AG04449 (cell line): ENCODE data around the gene ZNF407.

Experiments used
- CTCF ChIA-PET: fragments of 350-600 bp; formaldehyde crosslinking; extraction: SDS; loops from one replicate; lab custom pipeline; 2021; ENCODE audit warnings: antibody characterized with exemption; lab: Yijun Ruan, JAX
- POLR2A ChIA-PET: fragments of 400-600, 350-600 bp; formaldehyde crosslinking; extraction: SDS; loops from one replicate; lab custom pipeline; 2020; ENCODE audit warnings: antibody characterized with exemption, inconsistent platforms; lab: Yijun Ruan, JAX
- DNase-seq: peaks from one replicate; pipeline ENCODE4 v3.0.0-alpha.2; 2010; ENCODE audit warnings: low read depth, low spot score
- H3K4me3 ChIP-seq: 2 replicates; pipeline ENCODE4 v1.5.1; 2011; ENCODE audit warnings: low read depth, mild to moderate bottlenecking, control low read depth, low read length
- TF ChIP-seq, protein P1 (sequence below): IDR thresholded peaks from one replicate; pipeline ENCODE4 v1.5.1; 2011; ENCODE audit warnings: mild to moderate bottlenecking, moderate library complexity, low read length, control low read depth, inconsistent platforms; ENCODE audit not compliant: insufficient read depth; ENCODE audit errors: missing control alignments

The ZNF407 gene

DNA sequence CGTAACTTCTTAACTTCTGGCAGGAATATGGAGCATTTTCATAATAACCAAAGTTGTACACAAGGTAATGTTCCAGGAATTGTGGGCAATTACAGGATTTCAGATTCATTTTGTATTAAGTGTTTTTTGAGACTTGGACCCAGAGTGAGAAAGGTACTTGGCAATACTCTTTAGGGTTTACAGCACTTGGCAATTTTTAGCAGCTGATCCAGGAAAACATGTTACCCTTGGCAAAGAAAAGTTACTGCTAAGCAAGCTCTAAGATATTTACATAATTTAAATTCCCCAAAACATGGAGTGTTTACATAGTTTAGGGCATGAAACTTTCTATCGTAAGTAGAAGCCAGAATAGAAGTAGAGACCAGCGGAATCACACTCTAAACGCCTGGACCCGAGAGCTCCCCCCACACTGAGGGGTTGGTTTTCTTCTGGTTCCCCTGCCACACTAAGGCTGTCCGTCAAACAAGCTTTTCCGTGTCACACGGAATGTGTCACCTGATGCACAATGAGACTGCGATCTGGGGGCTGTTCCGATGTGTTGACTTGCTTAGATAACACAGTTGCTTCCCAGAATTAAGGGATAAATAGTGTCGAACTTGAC is 434.1 kb downstream of the ZNF407 start:
- no peak overlapping the region for H3K4me3 ChIP-seq
- DNase-seq = no peak
- TF ChIP-seq, protein P1, sequence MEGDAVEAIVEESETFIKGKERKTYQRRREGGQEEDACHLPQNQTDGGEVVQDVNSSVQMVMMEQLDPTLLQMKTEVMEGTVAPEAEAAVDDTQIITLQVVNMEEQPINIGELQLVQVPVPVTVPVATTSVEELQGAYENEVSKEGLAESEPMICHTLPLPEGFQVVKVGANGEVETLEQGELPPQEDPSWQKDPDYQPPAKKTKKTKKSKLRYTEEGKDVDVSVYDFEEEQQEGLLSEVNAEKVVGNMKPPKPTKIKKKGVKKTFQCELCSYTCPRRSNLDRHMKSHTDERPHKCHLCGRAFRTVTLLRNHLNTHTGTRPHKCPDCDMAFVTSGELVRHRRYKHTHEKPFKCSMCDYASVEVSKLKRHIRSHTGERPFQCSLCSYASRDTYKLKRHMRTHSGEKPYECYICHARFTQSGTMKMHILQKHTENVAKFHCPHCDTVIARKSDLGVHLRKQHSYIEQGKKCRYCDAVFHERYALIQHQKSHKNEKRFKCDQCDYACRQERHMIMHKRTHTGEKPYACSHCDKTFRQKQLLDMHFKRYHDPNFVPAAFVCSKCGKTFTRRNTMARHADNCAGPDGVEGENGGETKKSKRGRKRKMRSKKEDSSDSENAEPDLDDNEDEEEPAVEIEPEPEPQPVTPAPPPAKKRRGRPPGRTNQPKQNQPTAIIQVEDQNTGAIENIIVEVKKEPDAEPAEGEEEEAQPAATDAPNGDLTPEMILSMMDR = no peak
- ChIA-PET CTCF (interaction anchor here (2.0 kb wide), 1 partner anchor 9 kb away, joined by 6 read pairs; no protein-coding TSS in a partner anchor), POLR2A (no interaction called here)

- TF ChIP-seq, protein P1 = no peak
- ChIA-PET CTCF (no interaction called here), POLR2A (no interaction called here)
- no peak for DNase-seq
- no peak overlapping the region for H3K4me3 ChIP-seq
Observed at GRCh38 chr18:75033516-75033915, 435.8 kb downstream of the ZNF407 start.

- no peak overlapping the region for H3K4me3 ChIP-seq
- TF ChIP-seq, protein P1 = no peak
- POLR2A ChIA-PET = no interaction called here
- DNase-seq = no peak
- CTCF ChIA-PET = interaction anchor here (1.2 kb wide), 1 partner anchor 381 kb away, joined by 3 read pairs; no protein-coding TSS in a partner anchor
Observed at GRCh38 chr18:75034937-75035336, 437.3 kb downstream of the ZNF407 start.

GRCh38 chr18:75035928-75036327 is 438.3 kb downstream of the ZNF407 start:
- POLR2A ChIA-PET = no interaction called here
- no peak overlapping the region for H3K4me3 ChIP-seq
- CTCF ChIA-PET = no interaction called here
- no peak for DNase-seq
- TF ChIP-seq, protein P1 = no peak

- TF ChIP-seq, protein P1 = no peak
- ChIA-PET CTCF (no interaction called here), POLR2A (no interaction called here)
- DNase-seq = no peak
- H3K4me3 ChIP-seq = no peak overlapping the region
Observed at GRCh38 chr18:75036917-75037688, 439.4 kb downstream of the ZNF407 start.

- POLR2A ChIA-PET = no interaction called here
- H3K4me3 ChIP-seq = no peak overlapping the region
- DNase-seq = no peak
- TF ChIP-seq, protein P1 = no peak
- CTCF ChIA-PET = interaction anchor here (1.5 kb wide), 1 partner anchor 13 kb away, joined by 3 read pairs; no protein-coding TSS in a partner anchor
Observed at GRCh38 chr18:75037689-75037955, 440.0 kb downstream of the ZNF407 start.
